ENCODE measurements around the gene SH3BGRL2.

SH3BGRL2 gene

GRCh38 chr6:79719248-79719960, 88.3 kb downstream of the SH3BGRL2 start:
- DNase-seq (ENCODE audit: extremely low spot score) = no peak

GRCh38 chr6:79724816-79725215, 93.7 kb downstream of the SH3BGRL2 start:
- CTCF ChIA-PET = no interaction called here
- no peak for DNase-seq (ENCODE audit: extremely low spot score)
- POLR2A ChIA-PET = no interaction called here
- TF ChIP-seq FOXK2 (IDR thresholded peaks at IDR 0.05) = no peak
- no peak for TF ChIP-seq PKNOX1 (IDR thresholded peaks at IDR 0.05)
- no peak for TF ChIP-seq FOXM1 (IDR thresholded peaks at IDR 0.05; ENCODE audit: borderline replicate concordance)
- TF ChIP-seq LEF1 (IDR thresholded peaks at IDR 0.05; ENCODE audit: borderline replicate concordance) = no peak
- no peak for TF ChIP-seq TARDBP (IDR thresholded peaks at IDR 0.05)
- TF ChIP-seq SUZ12 (IDR thresholded peaks at IDR 0.05) = no peak
- no peak for TF ChIP-seq BHLHE40 (IDR thresholded peaks at IDR 0.05; ENCODE audit: borderline replicate concordance)
- TF ChIP-seq SP1 (IDR thresholded peaks at IDR 0.05) = no peak
- no peak for TF ChIP-seq FOXA1 (IDR thresholded peaks at IDR 0.05)
- TF ChIP-seq ARNT (IDR thresholded peaks at IDR 0.05) = no peak
- no peak for TF ChIP-seq ZNF384 (IDR thresholded peaks at IDR 0.05)
- no peak for TF ChIP-seq CTBP1 (IDR thresholded peaks at IDR 0.05; ENCODE audit: borderline replicate concordance)

More at GRCh38 chr6:79719248-79719960, 88.3 kb downstream of the SH3BGRL2 start:
- POLR2A ChIA-PET = no interaction called here
- CTCF ChIA-PET = interaction anchor here (1.2 kb wide), 1 partner anchor 149 kb away, joined by 3 read pairs; no protein-coding TSS in a partner anchor
- TF ChIP-seq ELF4 (IDR thresholded peaks at IDR 0.05) (no peak), TARDBP (IDR thresholded peaks at IDR 0.05) (no peak), FOXM1 (IDR thresholded peaks at IDR 0.05; ENCODE audit: borderline replicate concordance) (no peak), PKNOX1 (IDR thresholded peaks at IDR 0.05) (no peak), LEF1 (IDR thresholded peaks at IDR 0.05; ENCODE audit: borderline replicate concordance) (no peak), ZNF384 (IDR thresholded peaks at IDR 0.05) (no peak), SUZ12 (IDR thresholded peaks at IDR 0.05) (no peak), SP1 (IDR thresholded peaks at IDR 0.05) (no peak), FOXA1 (IDR thresholded peaks at IDR 0.05) (no peak), ARNT (IDR thresholded peaks at IDR 0.05) (no peak), HDGF (IDR thresholded peaks at IDR 0.05; ENCODE audit: borderline replicate concordance) (no peak), NFRKB (IDR thresholded peaks at IDR 0.05) (no peak), FOXK2 (IDR thresholded peaks at IDR 0.05) (no peak), BHLHE40 (IDR thresholded peaks at IDR 0.05; ENCODE audit: borderline replicate concordance) (no peak), L3MBTL2 (conservative IDR thresholded peaks at IDR 0.05) (no peak), CTBP1 (IDR thresholded peaks at IDR 0.05; ENCODE audit: borderline replicate concordance) (no peak)

DNA sequence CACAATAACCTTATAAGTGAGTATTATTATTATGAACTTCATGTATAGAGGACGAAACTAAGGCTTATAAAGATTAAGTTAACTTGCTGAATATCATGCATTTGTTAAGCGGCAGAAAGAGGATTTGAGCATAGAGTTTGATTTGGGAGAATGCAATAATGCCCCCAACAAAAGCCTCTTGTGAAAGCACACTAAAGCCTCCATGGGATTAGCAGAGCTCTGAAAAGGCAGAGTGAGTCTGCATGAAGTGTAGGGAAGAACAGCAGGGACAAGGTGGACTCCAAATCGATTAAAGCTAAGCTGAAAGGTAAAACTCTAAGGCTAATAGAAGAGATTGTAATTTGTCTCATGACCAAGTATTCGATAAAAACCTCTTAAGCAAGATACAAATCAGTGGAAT, 100.3 kb downstream of the SH3BGRL2 start:
- POLR2A ChIA-PET = no interaction called here
- no peak for DNase-seq (ENCODE audit: extremely low spot score)
- CTCF ChIA-PET = no interaction called here
- no peak for TF ChIP-seq NFRKB (IDR thresholded peaks at IDR 0.05)
- TF ChIP-seq SUZ12 (IDR thresholded peaks at IDR 0.05) = no peak
- no peak for TF ChIP-seq ZNF384 (IDR thresholded peaks at IDR 0.05)
- TF ChIP-seq LEF1 (IDR thresholded peaks at IDR 0.05; ENCODE audit: borderline replicate concordance) = no peak
- TF ChIP-seq HDGF (IDR thresholded peaks at IDR 0.05; ENCODE audit: borderline replicate concordance) = no peak
- no peak for TF ChIP-seq ELF4 (IDR thresholded peaks at IDR 0.05)

DNA sequence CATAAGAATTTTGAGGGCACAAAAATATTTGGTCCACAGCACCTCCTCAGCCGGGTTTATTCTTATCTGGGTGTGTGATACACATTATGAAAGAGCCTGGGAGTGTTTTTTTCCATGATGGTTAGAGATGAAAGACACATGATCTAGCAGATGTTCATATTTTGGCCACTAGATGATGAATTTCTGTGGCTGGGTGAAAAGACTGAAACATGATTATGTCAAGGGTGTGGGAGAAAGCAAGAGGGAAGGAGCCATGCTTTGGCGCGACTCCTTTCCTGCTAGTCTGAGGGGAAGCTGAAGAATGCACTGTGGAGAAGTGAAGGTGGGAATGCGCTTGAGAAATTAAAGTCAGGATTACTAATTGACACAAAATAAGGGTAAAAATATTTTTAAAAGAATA, 102.3 kb downstream of the SH3BGRL2 start:
- DNase-seq (ENCODE audit: extremely low spot score) = no peak
- CTCF ChIA-PET = no interaction called here
- TF ChIP-seq LEF1 (IDR thresholded peaks at IDR 0.05; ENCODE audit: borderline replicate concordance) (no peak), SUZ12 (IDR thresholded peaks at IDR 0.05) (no peak), FOXM1 (IDR thresholded peaks at IDR 0.05; ENCODE audit: borderline replicate concordance) (no peak), FOXK2 (IDR thresholded peaks at IDR 0.05) (no peak), FOXA1 (IDR thresholded peaks at IDR 0.05) (no peak), ELF4 (IDR thresholded peaks at IDR 0.05) (no peak), ZNF384 (IDR thresholded peaks at IDR 0.05) (no peak), SP1 (IDR thresholded peaks at IDR 0.05) (no peak), HDGF (IDR thresholded peaks at IDR 0.05; ENCODE audit: borderline replicate concordance) (no peak), L3MBTL2 (conservative IDR thresholded peaks at IDR 0.05) (no peak), ARNT (IDR thresholded peaks at IDR 0.05) (no peak), PKNOX1 (IDR thresholded peaks at IDR 0.05) (no peak)
- POLR2A ChIA-PET = no interaction called here

GRCh38 chr6:79734374-79734773, 103.2 kb downstream of the SH3BGRL2 start:
- TF ChIP-seq SUZ12 (IDR thresholded peaks at IDR 0.05) (no peak), FOXK2 (IDR thresholded peaks at IDR 0.05) (no peak), CTBP1 (IDR thresholded peaks at IDR 0.05; ENCODE audit: borderline replicate concordance) (no peak), SP1 (IDR thresholded peaks at IDR 0.05) (no peak), PKNOX1 (IDR thresholded peaks at IDR 0.05) (no peak), LEF1 (IDR thresholded peaks at IDR 0.05; ENCODE audit: borderline replicate concordance) (no peak), ELF4 (IDR thresholded peaks at IDR 0.05) (no peak), FOXM1 (IDR thresholded peaks at IDR 0.05; ENCODE audit: borderline replicate concordance) (no peak), BHLHE40 (IDR thresholded peaks at IDR 0.05; ENCODE audit: borderline replicate concordance) (no peak), ARNT (IDR thresholded peaks at IDR 0.05) (no peak), HDGF (IDR thresholded peaks at IDR 0.05; ENCODE audit: borderline replicate concordance) (no peak), FOXA1 (IDR thresholded peaks at IDR 0.05) (no peak)
- ChIA-PET POLR2A (no interaction called here), CTCF (no interaction called here)
- no peak for DNase-seq (ENCODE audit: extremely low spot score)
